CD4-positive, alpha-beta T cell (primary cell): ENCODE measurements around the gene NSFL1C. TPM values are rescaled to one million over a fixed set of nuclear protein-coding genes. Genes with fewer than 3 reads are reported as not detected.

Experiments used
- ATAC-seq: fragments of 200-7000 bp; cut with Tn5 transposase; one replicate; pipeline ENCODE4 v1.10.0; 2022; ENCODE audit warnings: mild to moderate bottlenecking; ENCODE audit not compliant: poor library complexity
- CTCF ChIA-PET: fragments of 350-600 bp; sonication (Branson Sonifier 250); formaldehyde crosslinking; loops from one replicate; lab custom pipeline; 2021; ENCODE audit warnings: antibody characterized with exemption, inconsistent platforms; lab: Charles Lee
- POLR2A ChIA-PET: fragments of 350-600 bp; sonication (Branson Sonifier 250); formaldehyde crosslinking; loops from one replicate; lab custom pipeline; 2021; ENCODE audit warnings: antibody characterized with exemption, inconsistent platforms; lab: Charles Lee
- DNase-seq, 14 experiments: peaks; one replicate each; pipeline ENCODE4 v3.0.0-alpha.2; 2013 to 2020; ENCODE audit warnings: mixed read lengths in 2 of 14
- H3K27ac ChIP-seq, 2 donors: one replicate each; pipeline versions ENCODE4 v1.5.1 to v1.7.0; 2013; ENCODE audit warnings: low read length in 2 of 2, low read depth in 1 of 2, mild to moderate bottlenecking in 1 of 2
- H3K27me3 ChIP-seq, 2 experiments: 1 replicate in 1 of 2; 2 replicates in 1 of 2; pipeline versions ENCODE4 v1.6.1 to v1.7.0; 2013; ENCODE audit warnings: low read length in 2 of 2, control low read depth in 1 of 2, mild to moderate bottlenecking in 1 of 2, moderate library complexity in 1 of 2; ENCODE audit not compliant: insufficient read depth in 2 of 2, control insufficient read depth in 1 of 2
- H3K36me3 ChIP-seq: one replicate; pipeline ENCODE4 v1.6.1; 2013; ENCODE audit warnings: low read length, control low read depth; ENCODE audit not compliant: insufficient read depth
- H3K4me1 ChIP-seq: one replicate; pipeline ENCODE4 v1.6.1; 2013; ENCODE audit warnings: low read length, control low read depth; ENCODE audit not compliant: insufficient read depth
- H3K4me3 ChIP-seq: one replicate; pipeline ENCODE4 v1.5.1; 2013; ENCODE audit warnings: mild to moderate bottlenecking, low read length, moderate library complexity
- H3K9me3 ChIP-seq, 2 experiments: 1 replicate in 1 of 2; 2 replicates in 1 of 2; pipeline versions ENCODE4 v1.6.1 to v1.7.0; 2013; ENCODE audit warnings: low read length in 2 of 2, mild to moderate bottlenecking in 2 of 2, control low read depth in 1 of 2, moderate library complexity in 1 of 2; ENCODE audit not compliant: control insufficient read depth in 1 of 2, insufficient read depth in 1 of 2
- H3K27ac Mint-ChIP-seq: one replicate; pipeline ENCODE4 v1.8.0; 2020; ENCODE audit warnings: mixed read lengths
- H3K27me3 Mint-ChIP-seq: one replicate; pipeline ENCODE4 v1.8.0; 2021; ENCODE audit warnings: mixed read lengths
- H3K36me3 Mint-ChIP-seq: one replicate; pipeline ENCODE4 v1.8.0; 2021; ENCODE audit warnings: low read depth, mixed read lengths
- H3K4me1 Mint-ChIP-seq: one replicate; pipeline ENCODE4 v1.8.0; 2021; ENCODE audit warnings: low read depth, mixed read lengths
- H3K4me3 Mint-ChIP-seq: one replicate; pipeline ENCODE4 v1.8.0; 2020; ENCODE audit warnings: mild to moderate bottlenecking, mixed read lengths
- H3K9me3 Mint-ChIP-seq: one replicate; pipeline ENCODE4 v1.8.0; 2020; ENCODE audit warnings: mixed read lengths
- intact Hi-C, 2 experiments: fragments of 100-400 bp; cut with DNase I in 1 of 2; cut with micrococcal nuclease in 1 of 2; formaldehyde crosslinking; loops; one replicate each; pipeline versions ENCODE4 v1.15.1 to v1.9.0; 2023 to 2025; cut with DNase I, micrococcal nuclease
- total RNA-seq, 174 experiments: library from RNA in 2 of 174; stranded (reverse) in 2 of 174; gene quantifications; one replicate each; pipeline ENCODE4 v1.2.3 and lab custom pipeline; 2021 to 2026
- TF ChIP-seq, protein P1 (sequence below): fragments of 200-600 bp; IDR thresholded peaks from one replicate; pipeline ENCODE4 v1.8.0; 2022; ENCODE audit warnings: antibody characterized with exemption, mild to moderate bottlenecking

NSFL1C gene
- total RNA-seq, 2 experiments from 2014 or later = 53.2 to 53.4 TPM

DNA sequence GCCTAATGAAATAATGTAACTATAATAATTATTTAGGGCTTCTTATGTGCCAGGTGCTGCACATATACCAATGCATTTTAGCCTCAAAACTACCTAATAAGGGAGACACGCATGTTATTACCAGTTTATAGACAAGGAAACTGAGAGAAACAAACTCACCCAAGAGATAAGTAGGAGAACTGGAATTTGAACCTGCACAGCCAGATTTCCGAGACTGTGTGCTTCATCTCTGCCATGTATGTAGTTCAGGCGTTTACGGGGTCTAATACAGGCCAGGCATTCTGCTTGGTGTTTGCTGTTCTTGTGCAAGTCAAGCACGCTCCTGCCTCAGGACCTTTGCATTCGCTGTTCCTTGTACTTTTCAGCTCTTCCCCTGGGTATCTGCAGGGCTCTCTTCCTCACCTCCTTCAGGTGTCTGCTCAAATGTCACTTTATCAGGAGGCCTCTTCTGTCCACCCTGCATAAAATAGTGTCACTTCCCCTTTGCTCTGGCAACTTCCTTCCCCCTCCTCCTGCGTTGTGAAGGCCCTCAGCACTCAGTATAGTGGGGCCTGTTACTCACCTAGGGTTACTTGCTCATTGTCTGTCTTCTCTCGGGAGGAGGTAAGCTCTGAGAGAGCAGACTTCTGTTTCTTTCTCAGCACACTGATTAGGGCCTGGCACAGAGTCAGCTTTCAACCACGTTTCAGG is 6.1 kb upstream of the NSFL1C start:
- no peaks in the 10 kb centered on the region for H3K9me3 Mint-ChIP-seq
- peaks cover 2% of the 10 kb centered on the region for H3K4me1 ChIP-seq
- TF ChIP-seq, protein P1, sequence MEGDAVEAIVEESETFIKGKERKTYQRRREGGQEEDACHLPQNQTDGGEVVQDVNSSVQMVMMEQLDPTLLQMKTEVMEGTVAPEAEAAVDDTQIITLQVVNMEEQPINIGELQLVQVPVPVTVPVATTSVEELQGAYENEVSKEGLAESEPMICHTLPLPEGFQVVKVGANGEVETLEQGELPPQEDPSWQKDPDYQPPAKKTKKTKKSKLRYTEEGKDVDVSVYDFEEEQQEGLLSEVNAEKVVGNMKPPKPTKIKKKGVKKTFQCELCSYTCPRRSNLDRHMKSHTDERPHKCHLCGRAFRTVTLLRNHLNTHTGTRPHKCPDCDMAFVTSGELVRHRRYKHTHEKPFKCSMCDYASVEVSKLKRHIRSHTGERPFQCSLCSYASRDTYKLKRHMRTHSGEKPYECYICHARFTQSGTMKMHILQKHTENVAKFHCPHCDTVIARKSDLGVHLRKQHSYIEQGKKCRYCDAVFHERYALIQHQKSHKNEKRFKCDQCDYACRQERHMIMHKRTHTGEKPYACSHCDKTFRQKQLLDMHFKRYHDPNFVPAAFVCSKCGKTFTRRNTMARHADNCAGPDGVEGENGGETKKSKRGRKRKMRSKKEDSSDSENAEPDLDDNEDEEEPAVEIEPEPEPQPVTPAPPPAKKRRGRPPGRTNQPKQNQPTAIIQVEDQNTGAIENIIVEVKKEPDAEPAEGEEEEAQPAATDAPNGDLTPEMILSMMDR = no peak
- H3K27me3 ChIP-seq = peaks cover 0 to 5% of the 10 kb centered on the region in 2 experiments
- no peak overlapping the region for H3K27ac Mint-ChIP-seq
- H3K27me3 Mint-ChIP-seq = peaks cover 15% of the 10 kb centered on the region
- H3K9me3 ChIP-seq = no peaks in the 10 kb centered on the region
- H3K27ac ChIP-seq = no peak overlapping the region
- no peak for ATAC-seq
- intact Hi-C loops = no loop called here
- H3K4me3 Mint-ChIP-seq = no peak overlapping the region
- no peaks in the 10 kb centered on the region for H3K36me3 Mint-ChIP-seq
- ChIA-PET POLR2A (no interaction called here), CTCF (interaction anchor here (1.8 kb wide), 1 partner anchor 31 kb away, joined by 5 read pairs; no protein-coding TSS in a partner anchor)
- no peak overlapping the region for H3K4me3 ChIP-seq
- H3K36me3 ChIP-seq = no peaks in the 10 kb centered on the region
- H3K4me1 Mint-ChIP-seq = peaks cover 6% of the 10 kb centered on the region
- peak in 2 of 14 experiments; percentile 5 to 35 for DNase-seq

DNA sequence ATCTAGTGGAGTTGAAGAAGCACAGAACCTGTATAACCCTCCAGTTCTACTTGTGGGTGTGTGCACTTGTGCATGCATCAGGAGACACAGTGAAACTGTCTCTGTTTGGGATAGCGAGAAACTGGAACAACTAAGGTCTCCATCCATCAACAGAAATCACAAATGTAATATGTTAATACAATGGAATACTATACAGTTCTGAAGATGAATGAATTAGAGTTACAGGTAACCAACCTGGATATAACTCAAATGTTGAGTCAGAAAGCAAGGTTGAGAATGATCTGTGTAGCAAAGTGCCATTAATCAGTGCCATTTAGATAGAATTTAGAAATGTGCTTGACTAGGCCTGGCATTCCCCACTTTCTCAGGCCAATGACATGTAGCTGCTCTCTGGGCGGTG is 4.6 kb upstream of the NSFL1C start:
- no peak for ATAC-seq
- no peak overlapping the region for H3K4me3 Mint-ChIP-seq
- H3K4me1 Mint-ChIP-seq = peaks cover 15% of the 10 kb centered on the region
- ChIA-PET CTCF (no interaction called here), POLR2A (no interaction called here)
- peaks cover 15% of the 10 kb centered on the region for H3K27me3 Mint-ChIP-seq
- no peaks in the 10 kb centered on the region for H3K36me3 ChIP-seq
- no peak overlapping the region for H3K27ac ChIP-seq
- no peak overlapping the region for H3K27ac Mint-ChIP-seq
- no peak for DNase-seq
- no peaks in the 10 kb centered on the region for H3K36me3 Mint-ChIP-seq
- H3K27me3 ChIP-seq = peaks cover 0 to 5% of the 10 kb centered on the region in 2 experiments
- intact Hi-C loops = no loop called here
- TF ChIP-seq, protein P1 = no peak
- no peaks in the 10 kb centered on the region for H3K9me3 Mint-ChIP-seq
- peaks cover 11% of the 10 kb centered on the region for H3K4me1 ChIP-seq
- no peaks in the 10 kb centered on the region for H3K9me3 ChIP-seq
- no peak overlapping the region for H3K4me3 ChIP-seq

DNA sequence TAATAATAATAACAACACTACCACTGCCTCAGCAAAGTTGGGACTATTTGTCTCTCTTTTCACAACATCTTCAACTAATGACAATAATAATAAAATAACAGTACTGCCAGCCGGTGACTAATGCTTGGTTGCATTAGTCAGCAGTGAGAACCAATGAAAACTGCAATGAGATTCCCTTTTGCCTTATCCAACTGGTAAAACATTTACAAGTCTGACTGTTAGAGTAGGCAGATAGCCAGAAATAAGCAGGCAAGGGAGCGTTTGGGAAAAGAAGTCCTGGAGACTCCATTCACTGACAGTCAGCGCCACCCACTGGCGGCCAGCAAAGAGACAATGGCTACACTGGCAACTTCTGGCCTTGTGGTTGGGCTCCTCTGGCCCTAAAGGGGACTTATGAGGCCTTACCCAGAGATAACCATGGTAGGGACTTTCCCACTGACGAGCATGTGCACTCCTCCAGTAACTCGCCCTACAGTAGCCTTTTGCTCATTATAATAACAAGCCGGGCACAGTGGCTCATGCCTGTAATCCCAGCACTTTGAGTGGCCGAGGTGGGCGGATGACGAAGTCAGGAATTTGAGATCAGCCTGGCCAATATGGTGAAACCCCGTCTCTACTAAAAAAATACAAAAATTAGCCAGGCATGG is 3.4 kb upstream of the NSFL1C start:
- Mint-ChIP-seq H3K36me3 (peaks cover 7% of the 10 kb centered on the region), H3K4me1 (peaks cover 25% of the 10 kb centered on the region), H3K27me3 (peaks cover 15% of the 10 kb centered on the region), H3K27ac (no peak overlapping the region), H3K4me3 (no peak overlapping the region), H3K9me3 (no peaks in the 10 kb centered on the region)
- H3K9me3 ChIP-seq = no peaks in the 10 kb centered on the region
- no peaks in the 10 kb centered on the region for H3K36me3 ChIP-seq
- H3K27me3 ChIP-seq = peaks cover 0 to 5% of the 10 kb centered on the region in 2 experiments
- ChIA-PET POLR2A (interaction anchor here (0.6 kb wide), 1 partner anchor 20 kb away, joined by 3 read pairs; no protein-coding TSS in a partner anchor), CTCF (no interaction called here)
- no peak overlapping the region for H3K27ac ChIP-seq
- no peak for ATAC-seq
- intact Hi-C loops = loop anchor here in 1 of 2 experiments (5.0 to 10.0 kb wide), 2 partner anchors 635 to 1002 kb away; partner anchors contain the start of genes FAM110A and SNRPB
- DNase-seq = peak in 4 of 14 experiments; percentile 11 to 60 (median 26)
- H3K4me3 ChIP-seq = no peak overlapping the region
- TF ChIP-seq, protein P1 = no peak
- peaks cover 22% of the 10 kb centered on the region for H3K4me1 ChIP-seq
